Myocyte (in vitro differentiated cells): ENCODE results near the gene FAM9C. TPM values are rescaled to one million over a fixed set of nuclear protein-coding genes. Genes with fewer than 3 reads are reported as not detected.
"Not testable (repeated sequence)": the region's sequence is repeated elsewhere in the genome, so short reads cannot be mapped to it uniquely, and the experiment has no call there.

ENCODE experiments used
- DNase-seq: peaks from one replicate; pipeline ENCODE4 v3.0.0-alpha.2; 2012; ENCODE audit warnings: low read depth
- total RNA-seq: library from RNA; depleted of rRNA; stranded (reverse); fragments of >200 nt; gene quantifications from 2 replicates; pipeline ENCODE4 v1.2.3, GENCODE V29; 2014

The FAM9C gene
- total RNA-seq, 1 donor from 2014 or later = 0.40 TPM

DNA sequence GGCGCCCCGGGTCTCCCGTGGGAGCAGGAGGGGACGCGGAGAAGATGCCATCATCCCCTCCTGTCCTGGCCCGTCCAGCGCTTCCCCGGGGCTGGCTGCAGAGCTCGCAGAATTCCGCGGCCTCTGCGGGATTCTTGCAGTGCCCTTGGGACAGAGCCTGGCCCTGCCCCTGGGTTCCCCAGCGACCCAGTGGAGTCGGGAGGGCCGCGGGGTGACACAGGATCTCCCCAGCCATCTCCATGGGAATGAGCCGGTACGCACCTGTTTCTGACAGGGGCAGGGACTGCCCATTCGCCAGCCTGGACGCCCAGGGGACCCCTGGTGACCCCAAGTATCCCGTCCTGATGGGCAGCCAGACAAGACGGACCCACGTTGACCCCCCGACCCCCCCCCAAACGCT lies 482 bp downstream of the FAM9C start:
- DNase-seq = no peak

DNA sequence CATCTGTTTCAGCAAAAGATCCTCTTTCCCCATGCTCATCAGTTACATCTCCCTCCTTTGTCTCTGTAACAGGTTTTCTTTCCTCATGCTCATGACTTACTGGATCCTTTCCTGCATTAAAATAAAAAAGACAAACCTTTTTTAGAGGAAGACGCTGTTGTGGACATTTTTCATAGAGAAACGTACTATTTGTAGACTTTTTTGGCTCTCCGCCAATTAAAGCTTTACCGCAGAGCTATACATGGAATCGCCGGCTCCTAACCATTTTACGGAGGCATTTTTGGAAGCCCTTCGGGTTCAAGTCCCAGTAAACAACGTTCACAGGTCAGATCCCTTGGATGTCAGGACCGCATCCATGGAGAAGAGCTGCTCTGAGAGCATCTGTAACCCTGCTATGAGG lies 1.3 kb downstream of the FAM9C start:
- DNase-seq = no peak

DNA sequence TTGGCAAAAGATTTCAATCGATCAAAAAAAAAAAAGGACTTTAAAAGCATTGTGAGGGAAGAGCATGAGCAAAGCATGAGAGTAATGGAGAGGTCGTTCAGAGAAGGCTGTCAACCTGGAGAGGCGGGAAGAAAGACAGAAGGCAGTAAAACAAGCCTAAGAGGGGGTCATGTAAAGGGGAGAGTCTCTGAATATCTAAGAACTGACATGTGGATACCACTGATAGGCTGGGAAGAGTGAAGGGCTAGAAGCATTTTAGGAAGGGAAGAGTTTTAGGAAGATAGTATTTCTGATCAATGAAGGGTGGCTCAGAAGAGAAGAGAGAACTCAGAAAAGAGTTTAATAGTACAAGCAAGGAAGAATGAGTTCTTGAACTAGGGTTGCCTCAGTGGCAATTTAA lies 7.5 kb downstream of the FAM9C start:
- DNase-seq = no peak

DNA sequence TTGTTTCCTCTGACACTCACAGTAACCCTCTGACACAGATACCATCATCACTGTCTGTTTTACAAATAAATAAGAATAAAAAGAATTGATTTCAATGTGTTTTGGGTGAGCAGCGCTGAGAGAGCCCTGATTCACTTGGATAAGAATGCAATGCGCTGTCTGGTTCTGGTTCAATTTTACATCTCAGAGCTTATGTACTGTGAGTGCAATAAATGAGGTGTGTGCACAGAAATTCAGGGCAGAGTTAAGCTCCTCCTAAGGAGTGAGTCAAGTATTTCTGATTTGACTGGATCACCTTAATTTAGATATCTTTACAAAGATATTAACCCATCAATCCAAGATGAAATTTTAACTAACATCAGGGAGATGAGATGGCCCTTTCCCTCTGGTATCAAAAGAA lies 11.2 kb downstream of the FAM9C start:
- DNase-seq = no peak

DNA sequence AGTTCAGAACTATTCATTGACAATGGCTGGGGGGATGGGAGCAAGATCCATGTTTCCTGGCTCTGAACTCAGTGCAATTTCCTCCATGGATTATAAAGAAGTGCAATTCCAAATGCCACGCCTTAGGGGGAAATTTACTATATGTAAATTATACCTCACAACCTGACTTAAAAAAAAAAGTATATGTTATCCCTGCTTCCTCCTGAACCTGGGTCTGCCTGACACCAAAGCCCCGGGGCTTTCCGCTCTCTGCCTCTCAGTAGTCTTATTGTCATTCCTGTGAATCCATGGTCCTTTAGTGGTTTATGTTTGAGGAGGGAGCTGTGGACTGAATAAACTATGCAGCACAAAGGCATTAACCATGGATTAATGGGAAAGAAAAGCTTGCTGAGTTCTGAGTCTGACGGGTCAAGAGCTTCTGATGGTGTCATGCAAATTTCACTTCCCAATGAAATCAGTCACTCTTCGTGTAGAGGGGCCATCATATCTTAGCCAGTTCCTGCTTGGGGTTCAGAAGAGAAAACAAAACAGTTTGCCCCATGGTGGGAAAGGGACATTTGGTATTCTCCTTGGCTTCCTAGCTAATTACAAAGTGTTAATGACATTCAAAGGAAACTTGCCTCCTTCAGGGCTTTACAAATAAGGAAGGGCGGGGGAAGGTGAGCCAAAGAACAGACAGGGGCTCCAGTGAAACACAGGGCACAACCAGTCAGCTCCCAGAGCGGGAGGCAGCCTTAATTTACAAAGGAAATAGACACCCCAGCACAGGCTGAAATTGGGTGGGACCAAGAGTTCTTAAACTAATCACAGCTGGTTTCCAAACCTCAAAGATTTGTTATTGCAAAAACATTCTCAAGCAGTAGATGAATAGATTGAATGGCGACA lies 14.3 kb downstream of the FAM9C start:
- DNase-seq = no peak

DNA sequence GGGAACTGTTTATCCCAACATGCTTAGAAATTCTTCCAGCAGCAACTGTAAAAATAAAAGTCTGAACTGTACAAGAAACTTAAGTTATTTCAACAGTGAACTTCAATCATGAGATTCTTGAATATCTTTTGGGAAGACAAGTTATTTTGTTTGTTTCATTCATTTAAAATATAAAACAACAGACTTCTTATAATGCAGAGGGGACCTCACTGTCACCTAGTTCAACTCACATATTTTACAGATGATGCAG lies 14.9 kb downstream of the FAM9C start:
- no peak for DNase-seq

DNA sequence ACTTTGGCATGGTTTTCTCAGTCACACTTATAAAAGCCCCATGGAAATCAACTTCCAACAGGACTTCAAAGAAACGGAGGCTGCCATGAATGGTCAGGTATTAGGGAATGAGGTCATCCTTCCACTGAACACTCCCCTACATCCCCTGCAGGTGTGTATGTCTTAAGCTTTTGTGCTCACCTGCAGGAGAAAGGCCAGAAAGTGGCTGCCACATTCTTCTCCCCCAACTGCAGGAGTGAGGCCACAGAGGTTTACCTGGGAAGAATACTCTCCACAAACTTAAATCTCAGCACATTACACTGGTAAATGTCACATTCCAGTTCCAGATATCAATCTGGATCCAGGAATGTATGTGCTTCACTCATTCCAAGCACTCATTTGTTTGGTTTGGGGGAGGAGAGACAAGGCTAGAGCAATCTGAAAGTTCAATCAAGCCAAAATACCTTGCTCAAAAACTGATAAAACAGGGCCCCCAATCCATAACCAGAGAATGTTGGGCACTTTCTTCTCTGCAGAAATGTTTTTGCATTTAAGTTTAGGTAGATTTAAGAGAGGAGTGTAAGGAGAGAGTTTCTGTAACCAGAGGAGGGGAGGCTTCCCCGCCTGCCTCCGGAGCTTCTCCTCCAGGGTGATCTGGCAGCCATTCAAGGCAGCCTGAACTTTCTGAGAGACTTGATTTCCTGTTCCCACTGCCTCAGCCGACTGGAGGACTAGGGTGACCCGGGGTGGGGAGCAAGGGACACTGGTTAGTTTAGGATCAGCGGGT lies 15.4 kb downstream of the FAM9C start:
- peak; percentile 35 for DNase-seq

DNA sequence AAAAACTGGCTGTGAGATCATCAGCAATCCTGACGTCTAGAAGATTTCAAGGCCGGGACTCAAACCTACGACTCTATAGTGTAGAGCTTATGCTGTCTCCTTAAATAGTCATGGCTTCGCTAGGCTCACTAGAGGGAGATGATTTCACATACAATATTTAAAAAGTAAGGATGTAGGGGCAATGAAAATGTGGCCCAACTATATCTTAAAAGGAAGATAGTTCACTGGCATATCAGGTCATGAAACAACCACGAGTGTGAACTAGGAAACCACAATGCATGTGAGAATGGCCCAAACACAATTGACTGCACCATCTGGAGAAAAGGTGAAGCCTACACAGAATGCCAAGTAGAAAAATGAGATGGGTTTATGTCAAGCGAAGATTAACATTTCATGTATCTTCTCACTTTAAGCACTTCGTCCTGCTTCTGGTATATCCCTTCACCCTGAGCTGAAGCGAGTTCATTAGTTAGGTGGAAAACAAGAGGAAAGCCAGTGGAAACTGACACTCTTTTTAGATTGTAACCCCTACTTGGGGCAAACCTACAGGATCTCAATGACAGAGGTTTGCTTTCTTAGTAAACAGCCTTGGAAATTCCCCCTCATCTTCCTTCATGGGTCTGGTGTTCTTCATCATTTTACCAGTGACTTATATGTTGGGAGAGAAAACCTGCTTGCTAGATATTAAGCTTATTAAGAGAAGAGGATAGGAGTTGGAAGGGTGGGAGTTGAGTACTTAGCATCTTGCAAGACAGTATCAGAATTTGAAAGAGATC lies 17.4 kb downstream of the FAM9C start:
- no peak for DNase-seq

DNA sequence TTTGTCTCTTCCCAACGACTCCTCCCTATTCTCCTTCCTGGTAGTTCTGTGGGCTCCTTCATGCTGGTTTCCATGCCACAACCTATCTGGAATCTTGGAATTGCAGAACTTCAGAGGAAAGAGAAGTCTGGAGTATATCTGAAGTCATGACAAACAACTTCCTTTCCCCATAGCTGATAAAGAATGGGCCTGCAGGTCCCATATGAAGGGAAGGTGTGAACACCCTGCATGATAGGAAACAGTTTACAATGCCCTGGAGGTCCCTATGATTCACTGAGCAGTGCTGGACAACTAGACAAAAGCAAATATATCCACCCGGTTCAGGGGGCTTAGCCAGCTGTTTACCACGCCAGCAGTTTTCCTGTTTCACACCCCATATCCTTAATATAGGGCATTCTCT lies 19.4 kb downstream of the FAM9C start:
- no peak for DNase-seq

DNA sequence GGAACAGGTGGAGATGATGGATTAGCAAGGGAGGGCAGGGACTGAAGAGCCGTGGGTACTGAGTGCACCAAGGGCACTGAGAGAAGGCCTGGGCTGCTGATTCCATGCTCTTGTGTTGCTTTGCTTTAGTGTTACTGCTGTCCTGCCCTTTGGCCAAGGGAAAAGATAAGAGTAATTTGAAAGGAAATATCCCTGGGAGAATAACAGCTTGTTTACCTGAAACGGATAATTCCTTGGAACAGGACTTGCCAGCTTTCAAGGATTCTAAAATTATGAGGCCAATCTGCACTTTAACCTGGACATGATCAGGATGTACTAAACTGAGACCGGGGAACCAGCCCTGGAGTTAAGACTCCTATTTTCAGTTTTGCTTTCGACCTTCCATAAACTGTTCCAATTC lies 20.4 kb downstream of the FAM9C start:
- DNase-seq = no peak

DNA sequence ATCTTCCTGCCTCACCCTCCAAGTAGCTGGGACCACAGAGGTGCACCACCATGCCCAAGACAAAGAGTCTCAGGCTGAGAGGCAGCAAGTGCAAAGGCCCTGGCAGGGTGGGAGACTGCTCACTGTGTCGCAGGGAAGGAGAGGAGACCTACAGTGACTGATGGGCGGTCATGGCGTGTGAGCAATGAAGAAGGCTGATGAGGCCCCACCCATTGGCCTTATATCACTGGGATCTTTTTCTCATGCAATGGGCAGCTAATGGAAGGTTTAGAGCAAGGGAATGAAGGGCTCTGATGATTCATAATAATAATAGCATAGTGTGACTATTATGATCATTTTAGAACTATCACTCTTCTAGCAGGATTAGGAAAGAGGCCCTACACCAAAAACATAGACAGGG lies 20.9 kb downstream of the FAM9C start:
- no peak for DNase-seq

DNA sequence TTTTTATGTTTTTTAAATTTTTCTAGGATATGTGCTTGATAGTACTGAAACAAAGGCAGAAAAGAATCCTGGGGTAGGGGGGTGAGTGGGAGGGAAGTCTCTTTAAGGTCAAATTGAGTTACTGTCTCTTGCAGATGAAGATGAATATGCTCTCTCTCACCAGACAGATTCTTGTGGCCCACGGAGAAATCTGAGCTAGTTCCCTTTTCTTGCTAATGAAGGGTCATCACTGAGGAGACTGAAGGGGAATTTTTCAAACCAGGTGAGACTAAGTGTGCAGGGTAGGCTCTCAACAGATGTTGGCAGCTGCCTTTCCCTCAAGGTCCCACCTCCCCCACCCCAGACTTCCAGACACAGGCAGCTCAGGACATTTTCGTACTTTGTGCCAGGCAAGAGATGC lies 21.5 kb downstream of the FAM9C start:
- DNase-seq = no peak

DNA sequence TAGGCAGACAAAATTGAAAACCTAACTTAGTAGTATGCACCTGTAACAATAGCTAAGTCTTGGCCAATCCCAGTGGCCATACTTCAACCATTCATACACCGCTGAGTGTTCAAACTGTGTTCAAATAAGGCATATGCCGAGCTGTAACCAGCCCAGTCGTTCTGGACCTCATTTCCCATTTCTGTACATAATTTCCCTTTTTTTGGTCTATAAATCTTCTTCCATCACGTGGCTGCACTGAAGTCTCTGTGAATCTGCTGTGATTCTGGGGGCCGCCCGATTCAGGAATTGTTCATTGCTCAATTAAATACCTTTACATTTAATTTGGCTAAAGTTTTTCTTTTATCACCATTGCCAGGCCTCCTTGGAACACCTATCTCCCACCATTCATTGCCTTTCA lies 27.7 kb downstream of the FAM9C start:
- DNase-seq = not testable (repeated sequence)

DNA sequence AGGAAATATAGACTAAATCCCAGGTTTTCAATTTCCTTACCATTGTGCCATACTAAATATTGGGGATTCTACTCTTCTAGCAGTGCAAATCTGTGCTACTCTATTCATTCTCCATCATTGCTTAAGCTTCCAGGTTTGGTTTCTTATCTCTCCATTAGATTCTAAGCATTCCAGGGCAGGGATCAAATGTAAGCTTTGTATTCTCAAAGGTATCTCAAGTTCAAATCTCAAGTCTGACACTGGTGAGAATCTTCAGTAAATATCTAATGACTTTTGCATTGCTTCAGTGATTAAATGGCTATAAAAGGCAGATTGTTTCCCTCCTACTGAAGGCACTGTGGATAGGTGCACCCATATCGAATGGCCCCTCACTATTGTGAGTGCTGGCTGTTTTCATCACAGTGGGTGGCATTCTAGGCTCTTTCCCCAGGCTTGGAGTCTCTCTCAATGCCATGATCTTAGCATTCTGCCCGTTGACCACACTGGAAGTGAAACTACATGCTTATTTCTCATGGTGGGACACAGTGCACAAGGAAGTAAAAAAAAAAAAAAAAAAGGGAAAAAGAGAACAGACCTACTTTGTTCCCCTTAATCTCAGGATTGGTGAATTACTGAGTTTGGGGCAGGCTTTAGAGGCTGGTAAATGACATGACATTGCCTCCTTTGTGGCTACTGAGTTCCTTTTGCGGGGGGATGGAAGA lies 28.7 kb downstream of the FAM9C start:
- DNase-seq = no peak

DNA sequence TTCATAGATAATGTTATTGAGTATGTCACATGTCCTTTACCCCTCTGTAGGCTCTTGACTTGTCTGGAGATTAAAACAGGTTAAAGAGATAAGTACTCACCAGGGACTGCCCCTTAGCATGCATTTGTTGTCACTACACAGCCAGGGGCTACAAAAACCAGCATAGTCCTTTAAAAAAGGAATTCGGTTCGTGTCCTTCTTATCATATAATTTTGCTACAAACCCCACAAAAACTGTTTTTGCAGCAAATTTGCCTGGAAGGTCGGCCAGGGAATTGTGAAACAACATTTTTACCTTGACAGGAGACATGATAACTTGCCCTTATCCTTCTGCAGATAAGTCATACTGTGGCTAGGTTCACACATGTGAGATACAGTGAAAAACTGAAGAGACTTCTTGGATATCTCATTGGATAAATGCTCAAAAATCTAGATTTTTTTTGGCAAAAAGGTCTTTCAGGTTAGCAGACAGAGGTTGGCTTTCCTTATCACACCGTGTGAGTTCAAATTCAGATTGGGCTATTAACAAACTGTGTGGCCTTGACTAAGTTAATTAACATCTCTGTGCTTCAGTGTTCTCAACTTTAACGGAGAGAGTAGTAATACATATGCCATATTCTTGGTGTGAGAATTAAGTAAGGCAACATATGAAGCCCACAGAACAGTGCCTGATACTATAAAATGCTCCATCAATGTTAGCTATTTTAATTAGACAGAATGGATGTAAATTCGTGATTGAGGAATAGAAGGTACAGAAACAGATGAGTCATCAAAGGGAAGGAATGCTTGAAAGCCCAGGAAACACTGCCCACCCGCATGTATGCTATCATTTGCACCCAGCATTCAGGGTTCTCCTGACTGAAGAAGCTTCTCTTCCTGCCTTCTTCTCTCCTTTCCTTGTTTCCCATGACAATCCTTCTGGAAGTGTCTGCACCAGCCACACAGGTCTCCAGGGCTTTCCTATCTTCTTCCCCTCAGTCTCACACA lies 30.0 kb downstream of the FAM9C start:
- DNase-seq = no peak

DNA sequence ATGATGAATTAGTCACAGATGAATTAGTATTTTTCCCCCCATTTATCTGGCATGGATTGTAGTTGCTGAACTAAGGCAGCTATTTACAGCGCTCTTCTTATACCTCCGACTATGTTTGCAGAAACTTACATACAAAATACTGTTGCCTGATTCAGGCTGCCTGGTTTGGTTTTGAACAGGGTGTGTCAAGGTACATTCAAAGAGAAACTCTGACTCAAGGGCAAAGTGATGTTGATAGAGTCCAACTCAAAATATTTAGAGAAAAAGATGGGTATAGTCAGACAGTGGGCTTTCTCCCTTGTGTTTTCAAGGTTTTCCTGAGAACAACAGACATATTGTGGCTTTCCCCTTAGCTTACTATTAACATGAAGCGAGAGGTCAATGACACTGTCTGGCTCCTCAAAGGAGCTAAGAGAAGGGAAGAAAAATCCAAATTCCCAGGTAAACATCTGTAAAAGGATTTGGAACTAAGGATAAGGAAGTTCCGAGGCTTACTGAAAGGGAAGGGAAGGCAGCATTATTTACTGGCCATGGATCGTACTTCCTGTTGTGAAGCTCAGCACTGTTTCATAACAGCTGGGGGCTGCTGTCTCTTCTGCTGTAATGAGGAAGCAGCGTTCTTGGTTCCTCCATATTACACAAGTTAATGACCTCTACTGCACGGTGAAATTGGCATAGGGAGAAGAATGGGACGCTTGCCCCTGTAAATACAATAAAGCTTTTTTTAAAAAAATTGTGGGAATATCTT lies 30.9 kb downstream of the FAM9C start:
- no peak for DNase-seq

DNA sequence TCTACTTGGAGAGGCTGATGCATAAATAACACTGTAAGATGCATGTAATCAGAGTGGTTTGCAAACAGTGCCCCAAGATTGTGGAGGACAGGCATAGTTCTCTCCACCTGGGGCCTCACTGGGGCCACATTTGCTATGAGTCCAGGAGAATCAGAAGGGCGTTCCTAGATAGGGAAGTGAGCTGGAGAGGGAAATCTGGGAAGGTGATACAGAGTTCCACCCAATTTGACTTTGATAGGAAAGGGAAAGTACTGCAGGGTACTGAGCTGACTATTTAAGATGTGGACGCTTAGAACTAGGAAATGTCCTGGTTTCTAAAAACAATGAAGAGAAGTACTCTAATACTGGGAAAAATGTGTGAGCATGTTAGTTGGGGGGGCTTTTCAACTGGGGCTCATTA lies 33.9 kb downstream of the FAM9C start:
- DNase-seq = no peak

DNA sequence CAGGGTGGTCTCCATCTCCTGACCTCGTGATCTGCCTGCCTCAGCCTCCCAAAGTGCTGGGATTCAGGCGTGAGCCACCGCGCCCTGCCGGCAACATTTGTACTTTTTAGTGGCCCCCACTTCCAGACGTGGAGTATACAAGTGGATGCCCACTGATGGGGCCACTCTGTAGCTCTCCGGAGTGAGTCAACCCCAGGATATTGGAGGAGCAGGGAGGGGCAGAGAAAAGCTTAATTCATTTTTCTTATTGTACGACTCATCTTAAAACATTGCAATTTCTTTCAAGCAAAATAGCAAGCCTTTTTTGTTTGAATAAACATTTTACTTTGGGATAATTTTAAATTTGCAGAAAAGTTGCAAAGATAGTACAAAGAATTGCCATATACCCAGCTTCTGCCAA lies 34.6 kb downstream of the FAM9C start:
- DNase-seq = no peak

DNA sequence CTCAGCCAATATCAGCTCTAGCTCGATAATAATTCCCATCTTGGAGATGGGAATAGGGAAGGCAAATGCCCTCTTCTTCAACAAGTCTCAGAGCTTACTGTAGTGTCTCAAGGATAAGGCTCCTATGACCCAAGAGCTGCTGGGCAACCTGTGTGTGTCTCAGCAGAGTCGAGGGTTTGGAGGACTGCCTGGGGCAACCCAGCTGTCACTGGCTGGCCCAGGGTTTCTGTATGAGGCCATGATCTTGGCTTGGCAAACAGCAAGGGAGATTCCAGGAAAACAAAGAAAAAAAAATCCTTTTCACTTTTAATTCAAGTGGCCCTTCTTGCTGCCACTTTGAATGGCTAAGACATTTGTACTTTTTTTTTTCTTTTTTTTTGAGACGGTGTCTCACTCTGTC lies 35.1 kb downstream of the FAM9C start:
- peak; percentile 67 for DNase-seq

DNA sequence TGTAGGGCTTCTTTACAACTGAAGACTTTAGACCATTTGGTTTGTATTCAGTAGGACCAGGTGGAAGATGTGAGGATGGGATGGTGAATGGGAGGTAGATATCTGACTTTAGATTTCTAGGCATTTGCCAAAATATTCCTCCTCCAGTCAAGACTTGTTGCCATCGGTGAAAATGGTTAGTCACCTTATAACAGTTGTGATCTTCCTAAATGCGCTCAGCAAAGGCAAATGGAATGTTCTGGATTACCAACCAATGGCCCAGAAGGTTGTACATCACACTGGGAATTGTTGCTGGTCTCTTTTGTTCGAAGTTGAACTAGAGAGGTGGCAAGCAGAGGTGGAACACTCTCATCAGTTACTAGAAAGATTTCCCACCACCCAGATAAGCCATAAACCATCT lies 35.6 kb downstream of the FAM9C start:
- DNase-seq = no peak
